NB4 (cell line): Measurements from ENCODE around the gene ARHGAP21.

Experiments used
- MYC ChIP-seq: IDR thresholded peaks from 2 replicates; pipeline ENCODE4 v1.6.1; 2011; ENCODE audit warnings: low read depth, low read length
- POLR2A ChIP-seq: IDR thresholded peaks from 2 replicates; pipeline ENCODE4 v1.6.1; 2011; ENCODE audit warnings: mild to moderate bottlenecking; ENCODE audit not compliant: insufficient read length; ENCODE audit errors: extremely low read depth
- TF ChIP-seq, protein P1 (sequence below): IDR thresholded peaks from one replicate; pipeline ENCODE4 v1.5.1; 2012; ENCODE audit warnings: low read depth, low read length
- TF ChIP-seq, protein P2 (sequence below): IDR thresholded peaks from 2 replicates; pipeline ENCODE4 v1.6.1; 2011; ENCODE audit warnings: low read depth, low read length

DNA sequence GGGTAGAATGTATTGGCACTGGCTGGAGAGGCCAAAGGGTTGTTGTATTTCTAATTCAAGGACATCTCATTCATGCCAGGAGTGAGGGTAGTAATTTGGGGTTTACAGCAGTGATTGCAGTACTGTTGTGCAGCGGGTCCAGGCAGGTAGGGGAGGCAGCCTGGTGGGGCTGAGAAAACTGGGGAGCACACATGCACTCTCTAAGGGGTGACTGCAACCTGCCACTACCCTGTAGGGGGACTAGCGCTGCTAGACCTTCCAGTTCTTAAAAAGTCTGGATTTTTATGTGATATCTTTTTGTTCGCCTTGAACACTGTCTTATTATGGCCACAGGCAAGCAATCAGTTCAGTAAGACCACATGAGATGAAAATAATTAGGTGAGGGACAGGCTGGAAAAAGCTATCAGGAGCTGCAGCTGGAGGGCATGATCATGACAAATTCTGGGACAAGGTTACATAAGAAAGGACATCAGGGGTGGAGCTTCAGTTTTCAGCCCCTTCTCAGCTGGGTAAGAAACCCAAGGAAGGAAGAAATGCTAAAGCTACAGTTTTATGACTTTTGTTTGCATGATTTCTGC, 149.0 kb downstream of the ARHGAP21 start:
- TF ChIP-seq, protein P1, sequence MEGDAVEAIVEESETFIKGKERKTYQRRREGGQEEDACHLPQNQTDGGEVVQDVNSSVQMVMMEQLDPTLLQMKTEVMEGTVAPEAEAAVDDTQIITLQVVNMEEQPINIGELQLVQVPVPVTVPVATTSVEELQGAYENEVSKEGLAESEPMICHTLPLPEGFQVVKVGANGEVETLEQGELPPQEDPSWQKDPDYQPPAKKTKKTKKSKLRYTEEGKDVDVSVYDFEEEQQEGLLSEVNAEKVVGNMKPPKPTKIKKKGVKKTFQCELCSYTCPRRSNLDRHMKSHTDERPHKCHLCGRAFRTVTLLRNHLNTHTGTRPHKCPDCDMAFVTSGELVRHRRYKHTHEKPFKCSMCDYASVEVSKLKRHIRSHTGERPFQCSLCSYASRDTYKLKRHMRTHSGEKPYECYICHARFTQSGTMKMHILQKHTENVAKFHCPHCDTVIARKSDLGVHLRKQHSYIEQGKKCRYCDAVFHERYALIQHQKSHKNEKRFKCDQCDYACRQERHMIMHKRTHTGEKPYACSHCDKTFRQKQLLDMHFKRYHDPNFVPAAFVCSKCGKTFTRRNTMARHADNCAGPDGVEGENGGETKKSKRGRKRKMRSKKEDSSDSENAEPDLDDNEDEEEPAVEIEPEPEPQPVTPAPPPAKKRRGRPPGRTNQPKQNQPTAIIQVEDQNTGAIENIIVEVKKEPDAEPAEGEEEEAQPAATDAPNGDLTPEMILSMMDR = no peak
- TF ChIP-seq, protein P2, sequence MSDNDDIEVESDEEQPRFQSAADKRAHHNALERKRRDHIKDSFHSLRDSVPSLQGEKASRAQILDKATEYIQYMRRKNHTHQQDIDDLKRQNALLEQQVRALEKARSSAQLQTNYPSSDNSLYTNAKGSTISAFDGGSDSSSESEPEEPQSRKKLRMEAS = no peak
- TF ChIP-seq POLR2A = no peak
- no peak for TF ChIP-seq MYC
